ENCODE data around the gene SH3TC1. TPM values are rescaled to one million over a fixed set of nuclear protein-coding genes. Genes with fewer than 3 reads are reported as not detected.
A peak's percentile ranks its signal among the peaks of the same experiment; 100 is the strongest.

SH3TC1 gene
- total and polyA plus RNA-seq, 2 of the 13 experiments (the other 11 are each of a cell fraction or from before 2014, with no cell fraction given), result 14.9 to 21.8 TPM

- no peak overlapping the region for H2AFZ ChIP-seq (ENCODE audit: low read length)
- intact Hi-C loops (cut with micrococcal nuclease; ENCODE audit: unreplicated experiment) (loop anchor here (5.0 kb wide), 1 partner anchor 53 kb away; no protein-coding TSS in a partner anchor), in situ Hi-C loops (cut with HindIII; ENCODE audit: extremely low pct_ligation_motif_present, low pct_unique_long_range_greater_than_20kb) (loop anchor here (5.0 kb wide), 1 partner anchor 157 kb away; no protein-coding TSS in a partner anchor)
- H3K27ac ChIP-seq (ENCODE audit: extremely low read length, insufficient read depth, low read length), result no peak overlapping the region
- no peak for ATAC-seq
- CTCF ChIA-PET (ENCODE audit: low intra/inter-chr PET ratio, low total read pairs), result no interaction called here
- peaks cover 37% of the 10 kb centered on the region for H3K4me1 ChIP-seq (ENCODE audit: insufficient read depth, low read length)
- H3K4me3 ChIP-seq (replicated peaks in 1 of 3; ENCODE audit: insufficient read depth in 1 of 3, low read depth in 2 of 3, low read length in 3 of 3), result no peak overlapping the region
- no peak for DNase-seq (ENCODE audit: low spot score)
- BruUV-seq (replicated peaks), result no TSS peak
- POLR2A ChIA-PET, result no interaction called here
- FAIRE-seq, result no peak
- TF ChIP-seq ZNF703 (CRISPR knock-in tag; IDR thresholded peaks at IDR 0.05; ENCODE audit: borderline replicate concordance) (no peak), ZNF629 (CRISPR knock-in tag; conservative IDR thresholded peaks at IDR 0.05) (peak; percentile 46; the same call in 1 of the 2 replicates)
- peaks cover 3 to 11% of the 10 kb centered on the region in 2 experiments; a peak in 3 of 5 replicates for H3K36me3 ChIP-seq (replicated peaks in 1 of 2; ENCODE audit: control insufficient read depth in 1 of 2, insufficient read depth in 2 of 2, low read length in 2 of 2)
- WGBS (ENCODE audit: low lambda C conversion rate), result 83% methylated on average over 15 of the region's 19 CpGs
- H3K4me2 ChIP-seq (ENCODE audit: low read depth, low read length), result no peak overlapping the region
- peaks cover 3% of the 10 kb centered on the region; the same call in 1 of the 2 replicates for H4K20me1 ChIP-seq (ENCODE audit: insufficient read depth, low read length)
- no peaks in the 10 kb centered on the region for H3K79me2 ChIP-seq (ENCODE audit: insufficient read depth, low read length)
- H3K9ac ChIP-seq (ENCODE audit: insufficient read depth, low read depth, low read length), result no peak overlapping the region
- H3K27me3 ChIP-seq (ENCODE audit: control insufficient read depth in 1 of 2, insufficient read depth in 2 of 2, low read length in 2 of 2), result no peaks in the 10 kb centered on the region
- H3K9me3 ChIP-seq (ENCODE audit: low read length), result no peaks in the 10 kb centered on the region
Observed at GRCh38 chr4:8244931-8245460, 45.9 kb downstream of the SH3TC1 start.

GRCh38 chr4:8245884-8246833, 47.1 kb downstream of the SH3TC1 start:
- Histone ChIP-seq H3K9me3 (ENCODE audit: low read length) (no peaks in the 10 kb centered on the region), H3K36me3 (replicated peaks in 1 of 2; ENCODE audit: control insufficient read depth in 1 of 2, insufficient read depth in 2 of 2, low read length in 2 of 2) (peaks cover 0 to 7% of the 10 kb centered on the region in 2 experiments; a peak in 1 of 5 replicates), H3K27ac (ENCODE audit: extremely low read length, insufficient read depth, low read length) (no peak overlapping the region), H4K20me1 (ENCODE audit: insufficient read depth, low read length) (peaks cover 6% of the 10 kb centered on the region; the same call in 1 of the 2 replicates), H3K79me2 (ENCODE audit: insufficient read depth, low read length) (no peaks in the 10 kb centered on the region), H3K27me3 (ENCODE audit: control insufficient read depth in 1 of 2, insufficient read depth in 2 of 2, low read length in 2 of 2) (0 out of 5 replicates have a peak, but pooled peaks cover 0 to 3% of the 10 kb centered on the region in 2 experiments), H3K4me1 (ENCODE audit: insufficient read depth, low read length) (peaks cover 37% of the 10 kb centered on the region), H3K4me2 (ENCODE audit: low read depth, low read length) (peak overlapping the region; percentile 87), H3K4me3 (replicated peaks in 1 of 3; ENCODE audit: insufficient read depth in 1 of 3, low read depth in 2 of 3, low read length in 3 of 3) (0 out of 6 replicates have a peak overlapping the region, but pooled peaks of 1 of the 3 experiments have one; percentile 54), H3K9ac (ENCODE audit: insufficient read depth, low read depth, low read length) (no peak overlapping the region), H2AFZ (ENCODE audit: low read length) (no peak overlapping the region)
- DNase-seq (ENCODE audit: low spot score) (no peak), ATAC-seq (no peak), FAIRE-seq (no peak)
- no TSS peak for BruUV-seq (replicated peaks)
- CTCF ChIA-PET (ENCODE audit: low intra/inter-chr PET ratio, low total read pairs), result no interaction called here
- intact Hi-C loops (cut with micrococcal nuclease; ENCODE audit: unreplicated experiment), result no loop called here
- in situ Hi-C loops (cut with HindIII; ENCODE audit: extremely low pct_ligation_motif_present, low pct_unique_long_range_greater_than_20kb), result no loop called here
- POLR2A ChIA-PET, result no interaction called here
- 68% methylated on average over 14 of the region's 31 CpGs for WGBS (ENCODE audit: low lambda C conversion rate)
- TF ChIP-seq ZNF510 (CRISPR knock-in tag; IDR thresholded peaks at IDR 0.05; ENCODE audit: low read depth) (no peak), ZNF337 (CRISPR knock-in tag; IDR thresholded peaks at IDR 0.05; ENCODE audit: borderline replicate concordance, low read depth) (no peak), SNAPC2 (CRISPR knock-in tag; IDR thresholded peaks at IDR 0.05) (no peak), ZNF761 (CRISPR knock-in tag; conservative IDR thresholded peaks at IDR 0.05) (no peak), PBX3 (CRISPR knock-in tag; IDR thresholded peaks at IDR 0.05; ENCODE audit: borderline replicate concordance) (no peak), TAF1 (CRISPR knock-in tag; IDR thresholded peaks at IDR 0.05) (no peak), IRF1 (CRISPR knock-in tag; IDR thresholded peaks at IDR 0.05; ENCODE audit: low read depth) (no peak), TRIM22 (IDR thresholded peaks at IDR 0.05) (no peak), ARHGAP35 (CRISPR knock-in tag; IDR thresholded peaks at IDR 0.05; ENCODE audit: borderline replicate concordance) (no peak), FOSL2 (CRISPR knock-in tag; IDR thresholded peaks at IDR 0.05) (no peak)

Data from HepG2 (cell line).